Muscle of leg (tissue), 11 donors: ENCODE data around the gene PRPH. TPM values are rescaled to one million over a fixed set of nuclear protein-coding genes. Genes with fewer than 3 reads are reported as not detected.
"Not testable (repeated sequence)": the region's sequence is repeated elsewhere in the genome, so short reads cannot be mapped to it uniquely, and the experiment has no call there.

Experiments used
- DNase-seq: peaks from one replicate; pipeline ENCODE4 v3.0.0; 2013
- H3K27ac ChIP-seq: one replicate; pipeline ENCODE4 v1.5.1; 2013; ENCODE audit warnings: mild to moderate bottlenecking, low read length, control low read depth
- H3K27me3 ChIP-seq: one replicate; pipeline ENCODE4 v1.6.1; 2013; ENCODE audit warnings: low read length; ENCODE audit not compliant: control insufficient read depth, insufficient read depth
- H3K36me3 ChIP-seq: one replicate; pipeline ENCODE4 v1.6.1; 2013; ENCODE audit warnings: low read length; ENCODE audit not compliant: control insufficient read depth, insufficient read depth
- H3K4me1 ChIP-seq: one replicate; pipeline ENCODE4 v1.6.1; 2013; ENCODE audit warnings: low read length; ENCODE audit not compliant: control insufficient read depth, insufficient read depth
- H3K4me3 ChIP-seq: one replicate; pipeline ENCODE4 v1.5.1; 2013; ENCODE audit warnings: low read length, control low read depth
- H3K9me3 ChIP-seq: replicated peaks from 2 replicates; pipeline ENCODE4 v1.6.1; 2013; ENCODE audit warnings: low read depth, low read length; ENCODE audit not compliant: control insufficient read depth
- WGBS: methylation state at CpG from one replicate; pipeline ENCODE4 v1.1.5; 2013; ENCODE audit warnings: missing lambda C conversion rate; ENCODE audit not compliant: insufficient coverage; 5-methylcytosine and 5-hydroxymethylcytosine counted together
- polyA plus RNA-seq, 8 donors: library from polyadenylated mRNA; unstranded; fragments of 120-200 nt; gene quantifications; one replicate each; pipeline versions ENCODE4 v1.2.1 to v1.2.3, GENCODE V29; 2013; ENCODE audit warnings: inconsistent platforms in 1 of 8, low replicate concordance in 1 of 8; ENCODE audit not compliant: insufficient read length in 8 of 8, insufficient read depth in 1 of 8
- total RNA-seq: library from RNA; stranded (reverse); fragments of 120-200 nt; gene quantifications from one replicate; pipeline ENCODE4 v1.2.4, GENCODE V29; 2013

The PRPH gene
- total and polyA plus RNA-seq, 9 donors, result 1.3 to 3.5 (median 2.3) TPM

- peaks cover 18% of the 10 kb centered on the region for H3K36me3 ChIP-seq
- H3K27me3 ChIP-seq, result no peaks in the 10 kb centered on the region
- H3K27ac ChIP-seq, result no peak overlapping the region
- no peak overlapping the region for H3K4me3 ChIP-seq
- peaks cover 8% of the 10 kb centered on the region for H3K4me1 ChIP-seq
- H3K9me3 ChIP-seq, result no peaks in the 10 kb centered on the region
- DNase-seq, result no peak
- 73% methylated on average over 7 of the region's 13 CpGs for WGBS
These were observed 18.4 kb upstream of the PRPH start for GRCh38 chr12:49276304-49277290.

GRCh38 chr12:49277466-49277865 is 17.5 kb upstream of the PRPH start:
- H3K4me3 ChIP-seq, result no peak overlapping the region
- DNase-seq, result no peak
- peaks cover 8% of the 10 kb centered on the region for H3K4me1 ChIP-seq
- WGBS, result 88% methylated on average over 6 of the region's 7 CpGs
- peaks cover 12% of the 10 kb centered on the region for H3K36me3 ChIP-seq
- no peak overlapping the region for H3K27ac ChIP-seq
- no peaks in the 10 kb centered on the region for H3K27me3 ChIP-seq
- no peaks in the 10 kb centered on the region for H3K9me3 ChIP-seq

GRCh38 chr12:49279706-49280159 is 15.2 kb upstream of the PRPH start:
- DNase-seq, result no peak
- Histone ChIP-seq H3K9me3 (no peaks in the 10 kb centered on the region), H3K4me3 (no peak overlapping the region), H3K27me3 (peaks cover 3% of the 10 kb centered on the region), H3K36me3 (no peaks in the 10 kb centered on the region), H3K4me1 (peaks cover 11% of the 10 kb centered on the region), H3K27ac (no peak overlapping the region)
- 27% methylated on average over 2 of the region's 7 CpGs for WGBS

GRCh38 chr12:49280545-49280944 is 14.4 kb upstream of the PRPH start:
- H3K36me3 ChIP-seq, H3K4me3 ChIP-seq, DNase-seq, H3K9me3 ChIP-seq, H3K27me3 ChIP-seq, H3K27ac ChIP-seq: not testable (repeated sequence)
- peaks cover 11% of the 10 kb centered on the region for H3K4me1 ChIP-seq
- WGBS, result 56% methylated on average over 1 of the region's 6 CpGs

- peaks cover 3% of the 10 kb centered on the region for H3K27me3 ChIP-seq
- H3K36me3 ChIP-seq, result no peaks in the 10 kb centered on the region
- H3K4me3 ChIP-seq, result no peak overlapping the region
- WGBS, result no CpG with 5 or more reads among the region's 5 CpGs
- no peak overlapping the region for H3K27ac ChIP-seq
- no peak for DNase-seq
- H3K9me3 ChIP-seq, result no peaks in the 10 kb centered on the region
- peaks cover 5% of the 10 kb centered on the region for H3K4me1 ChIP-seq
These were observed 12.6 kb upstream of the PRPH start for GRCh38 chr12:49282302-49282701.

- H3K9me3 ChIP-seq, H3K4me1 ChIP-seq, H3K27ac ChIP-seq, H3K4me3 ChIP-seq, H3K36me3 ChIP-seq, H3K27me3 ChIP-seq, DNase-seq: not testable (repeated sequence)
- no CpG with 5 or more reads among the region's 6 CpGs for WGBS
These were observed 12.1 kb upstream of the PRPH start for GRCh38 chr12:49282740-49283375.

- no peak overlapping the region for H3K4me3 ChIP-seq
- peak overlapping the region; percentile 13 for H3K27ac ChIP-seq
These were observed 11.2 kb upstream of the PRPH start for GRCh38 chr12:49283541-49284429.

GRCh38 chr12:49284672-49285071 is 10.3 kb upstream of the PRPH start:
- Histone ChIP-seq H3K4me1 (peaks cover 3% of the 10 kb centered on the region), H3K4me3 (no peak overlapping the region), H3K9me3 (no peaks in the 10 kb centered on the region), H3K27ac (no peak overlapping the region), H3K36me3 (no peaks in the 10 kb centered on the region), H3K27me3 (peaks cover 7% of the 10 kb centered on the region)
- no peak for DNase-seq
- WGBS, result 87% methylated on average over 3 of the region's 4 CpGs

More at GRCh38 chr12:49283541-49284429, 11.2 kb upstream of the PRPH start:
- no peak for DNase-seq
- Histone ChIP-seq H3K27me3 (peaks cover 7% of the 10 kb centered on the region), H3K9me3 (no peaks in the 10 kb centered on the region), H3K36me3 (no peaks in the 10 kb centered on the region), H3K4me1 (peaks cover 3% of the 10 kb centered on the region)
- WGBS, result 79% methylated on average over 8 of the region's 25 CpGs

GRCh38 chr12:49287876-49288275 is 7.1 kb upstream of the PRPH start:
- WGBS, result 56% methylated on average over 1 of the region's 6 CpGs
- peaks cover 7% of the 10 kb centered on the region for H3K4me1 ChIP-seq
- H3K4me3 ChIP-seq, result no peak overlapping the region
- H3K27ac ChIP-seq, result no peak overlapping the region
- no peaks in the 10 kb centered on the region for H3K9me3 ChIP-seq
- no peaks in the 10 kb centered on the region for H3K36me3 ChIP-seq
- peaks cover 7% of the 10 kb centered on the region for H3K27me3 ChIP-seq
- no peak for DNase-seq
